ENCODE results near the gene KSR2. TPM values are rescaled to one million over a fixed set of nuclear protein-coding genes. Genes with fewer than 3 reads are reported as not detected.

KSR2 gene
- total RNA-seq, 2 experiments from 2014 or later: not detected

- Mint-ChIP-seq H3K4me1 (no peaks in the 10 kb centered on the region), H3K36me3 (no peaks in the 10 kb centered on the region), H3K27me3 (no peaks in the 10 kb centered on the region), H3K4me3 (no peak overlapping the region), H3K9me3 (peaks cover 1% of the 10 kb centered on the region), H3K27ac (no peak overlapping the region)
- no peak for DNase-seq
These were observed 401.1 kb downstream of the KSR2 start for GRCh38 chr12:117567644-117568216.

GRCh38 chr12:117564881-117565280 lies 403.9 kb downstream of the KSR2 start:
- no peak for DNase-seq
- Mint-ChIP-seq H3K36me3 (no peaks in the 10 kb centered on the region), H3K4me3 (no peak overlapping the region), H3K4me1 (no peaks in the 10 kb centered on the region), H3K9me3 (peaks cover 1% of the 10 kb centered on the region), H3K27ac (no peak overlapping the region), H3K27me3 (no peaks in the 10 kb centered on the region)

GRCh38 chr12:117563706-117564105 lies 405.1 kb downstream of the KSR2 start:
- DNase-seq: no peak
- no peak overlapping the region for H3K27ac Mint-ChIP-seq
- H3K4me1 Mint-ChIP-seq: no peaks in the 10 kb centered on the region
- H3K4me3 Mint-ChIP-seq: no peak overlapping the region
- H3K36me3 Mint-ChIP-seq: no peaks in the 10 kb centered on the region
- H3K9me3 Mint-ChIP-seq: peaks cover 1% of the 10 kb centered on the region
- no peaks in the 10 kb centered on the region for H3K27me3 Mint-ChIP-seq

GRCh38 chr12:117563007-117563406 lies 405.8 kb downstream of the KSR2 start:
- H3K9me3 Mint-ChIP-seq: peaks cover 1% of the 10 kb centered on the region
- H3K27me3 Mint-ChIP-seq: no peaks in the 10 kb centered on the region
- H3K4me1 Mint-ChIP-seq: no peaks in the 10 kb centered on the region
- DNase-seq: no peak
- H3K4me3 Mint-ChIP-seq: no peak overlapping the region
- no peak overlapping the region for H3K27ac Mint-ChIP-seq
- H3K36me3 Mint-ChIP-seq: no peaks in the 10 kb centered on the region

GRCh38 chr12:117561990-117562389 lies 406.8 kb downstream of the KSR2 start:
- Mint-ChIP-seq H3K9me3 (peaks cover 1% of the 10 kb centered on the region), H3K27ac (no peak overlapping the region), H3K4me1 (no peaks in the 10 kb centered on the region), H3K36me3 (no peaks in the 10 kb centered on the region), H3K4me3 (no peak overlapping the region), H3K27me3 (no peaks in the 10 kb centered on the region)
- DNase-seq: no peak

- Mint-ChIP-seq H3K4me1 (no peaks in the 10 kb centered on the region), H3K9me3 (peaks cover under 1% of the 10 kb centered on the region), H3K27ac (no peak overlapping the region), H3K4me3 (no peak overlapping the region), H3K27me3 (no peaks in the 10 kb centered on the region), H3K36me3 (no peaks in the 10 kb centered on the region)
- DNase-seq: no peak
These were observed 408.8 kb downstream of the KSR2 start for GRCh38 chr12:117559978-117560377.

GRCh38 chr12:117555889-117556288 lies 412.9 kb downstream of the KSR2 start:
- no peak overlapping the region for H3K4me3 Mint-ChIP-seq
- DNase-seq: no peak
- H3K27ac Mint-ChIP-seq: no peak overlapping the region
- no peaks in the 10 kb centered on the region for H3K36me3 Mint-ChIP-seq
- peaks cover 7% of the 10 kb centered on the region for H3K9me3 Mint-ChIP-seq
- H3K4me1 Mint-ChIP-seq: no peaks in the 10 kb centered on the region
- H3K27me3 Mint-ChIP-seq: no peaks in the 10 kb centered on the region

- Mint-ChIP-seq H3K9me3 (peaks cover 7% of the 10 kb centered on the region), H3K4me1 (no peaks in the 10 kb centered on the region), H3K36me3 (no peaks in the 10 kb centered on the region), H3K27ac (no peak overlapping the region), H3K4me3 (no peak overlapping the region), H3K27me3 (no peaks in the 10 kb centered on the region)
- DNase-seq: no peak
These were observed 415.8 kb downstream of the KSR2 start for GRCh38 chr12:117552971-117553370.

- H3K36me3 Mint-ChIP-seq: no peaks in the 10 kb centered on the region
- H3K27ac Mint-ChIP-seq: no peak overlapping the region
- H3K27me3 Mint-ChIP-seq: no peaks in the 10 kb centered on the region
- no peaks in the 10 kb centered on the region for H3K4me1 Mint-ChIP-seq
- no peak overlapping the region for H3K4me3 Mint-ChIP-seq
- no peak for DNase-seq
- peaks cover 7% of the 10 kb centered on the region for H3K9me3 Mint-ChIP-seq
These were observed 417.1 kb downstream of the KSR2 start for GRCh38 chr12:117551665-117552064.

- no peaks in the 10 kb centered on the region for H3K27me3 Mint-ChIP-seq
- no peaks in the 10 kb centered on the region for H3K4me1 Mint-ChIP-seq
- peaks cover 5% of the 10 kb centered on the region for H3K9me3 Mint-ChIP-seq
- DNase-seq: no peak
- no peak overlapping the region for H3K4me3 Mint-ChIP-seq
- no peak overlapping the region for H3K27ac Mint-ChIP-seq
- H3K36me3 Mint-ChIP-seq: no peaks in the 10 kb centered on the region
These were observed 421.6 kb downstream of the KSR2 start for GRCh38 chr12:117547209-117547608.

- no peak overlapping the region for H3K27ac Mint-ChIP-seq
- no peaks in the 10 kb centered on the region for H3K36me3 Mint-ChIP-seq
- H3K9me3 Mint-ChIP-seq: peaks cover 2% of the 10 kb centered on the region
- no peak overlapping the region for H3K4me3 Mint-ChIP-seq
- H3K4me1 Mint-ChIP-seq: no peaks in the 10 kb centered on the region
- no peak for DNase-seq
- no peaks in the 10 kb centered on the region for H3K27me3 Mint-ChIP-seq
These were observed 423.6 kb downstream of the KSR2 start for GRCh38 chr12:117545216-117545615.

GRCh38 chr12:117540011-117540410 lies 428.8 kb downstream of the KSR2 start:
- Mint-ChIP-seq H3K27me3 (no peaks in the 10 kb centered on the region), H3K36me3 (no peaks in the 10 kb centered on the region), H3K4me1 (no peaks in the 10 kb centered on the region), H3K9me3 (peaks cover 2% of the 10 kb centered on the region), H3K27ac (no peak overlapping the region), H3K4me3 (no peak overlapping the region)
- DNase-seq: no peak

- Mint-ChIP-seq H3K4me3 (no peak overlapping the region), H3K4me1 (no peaks in the 10 kb centered on the region)
These were observed 429.9 kb downstream of the KSR2 start for GRCh38 chr12:117538926-117539325.

GRCh38 chr12:117538032-117538690 lies 430.6 kb downstream of the KSR2 start:
- Mint-ChIP-seq H3K4me1 (no peaks in the 10 kb centered on the region), H3K4me3 (no peak overlapping the region), H3K27ac (no peak overlapping the region), H3K36me3 (no peaks in the 10 kb centered on the region), H3K9me3 (peaks cover 2% of the 10 kb centered on the region), H3K27me3 (no peaks in the 10 kb centered on the region)
- DNase-seq: no peak

More at GRCh38 chr12:117538926-117539325, 429.9 kb downstream of the KSR2 start:
- Mint-ChIP-seq H3K27ac (no peak overlapping the region), H3K9me3 (peaks cover 2% of the 10 kb centered on the region), H3K36me3 (no peaks in the 10 kb centered on the region), H3K27me3 (no peaks in the 10 kb centered on the region)
- no peak for DNase-seq

GRCh38 chr12:117533687-117534086 lies 435.1 kb downstream of the KSR2 start:
- no peak overlapping the region for H3K4me3 Mint-ChIP-seq
- no peaks in the 10 kb centered on the region for H3K4me1 Mint-ChIP-seq
- H3K27me3 Mint-ChIP-seq: peaks cover 4% of the 10 kb centered on the region
- H3K36me3 Mint-ChIP-seq: no peaks in the 10 kb centered on the region
- DNase-seq: no peak
- H3K27ac Mint-ChIP-seq: no peak overlapping the region
- H3K9me3 Mint-ChIP-seq: no peaks in the 10 kb centered on the region

GRCh38 chr12:117530796-117531195 lies 438.0 kb downstream of the KSR2 start:
- peaks cover 4% of the 10 kb centered on the region for H3K27me3 Mint-ChIP-seq
- no peaks in the 10 kb centered on the region for H3K4me1 Mint-ChIP-seq
- no peak for DNase-seq
- H3K9me3 Mint-ChIP-seq: no peaks in the 10 kb centered on the region
- H3K4me3 Mint-ChIP-seq: no peak overlapping the region
- H3K36me3 Mint-ChIP-seq: no peaks in the 10 kb centered on the region
- H3K27ac Mint-ChIP-seq: no peak overlapping the region

All from activated naive CD8-positive, alpha-beta T cell treated with anti-CD3 and anti-CD28 coated beads for 36 hours (primary cell).